Peyer's patch (tissue), 4 donors: ENCODE results near the gene C4orf50.

ENCODE experiments used
- POLR2A ChIP-seq, 2 donors: fragments of 450-650 bp; IDR thresholded peaks; one replicate each; pipeline ENCODE4 v1.5.1; 2017; ENCODE audit warnings: antibody characterized with exemption in 2 of 2, mild to moderate bottlenecking in 2 of 2, moderate library complexity in 2 of 2
- TF ChIP-seq, protein P1 (sequence below), 6 experiments: fragments of 450-650 bp in 4 of 6; fragments of 200-600 bp in 2 of 6; sonication (generic) in 1 of 6; IDR thresholded peaks; one replicate each; pipeline ENCODE4 v1.5.1; 2017 to 2019; ENCODE audit warnings: antibody characterized with exemption in 6 of 6, mild to moderate bottlenecking in 3 of 6, moderate library complexity in 1 of 6

DNA sequence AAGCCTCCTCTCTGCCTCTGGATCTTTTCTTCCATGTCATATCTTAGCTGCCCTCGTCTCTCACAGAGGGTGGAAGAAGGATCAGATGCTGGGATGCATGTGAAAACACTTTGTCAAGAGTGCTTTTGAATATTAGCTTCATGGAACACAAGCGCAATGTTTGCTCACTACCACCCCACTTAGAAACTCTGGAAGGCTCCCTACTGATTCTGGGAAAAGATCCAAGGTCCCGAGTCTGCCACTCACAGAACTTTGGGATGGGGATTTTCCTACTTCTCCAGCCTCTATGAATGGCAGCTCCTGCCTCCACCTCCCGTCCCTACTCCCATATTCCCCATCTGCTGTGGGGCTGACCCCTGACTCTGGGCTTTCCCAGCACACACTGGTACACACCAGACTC is 85.1 kb downstream of the C4orf50 start:
- TF ChIP-seq, protein P1, sequence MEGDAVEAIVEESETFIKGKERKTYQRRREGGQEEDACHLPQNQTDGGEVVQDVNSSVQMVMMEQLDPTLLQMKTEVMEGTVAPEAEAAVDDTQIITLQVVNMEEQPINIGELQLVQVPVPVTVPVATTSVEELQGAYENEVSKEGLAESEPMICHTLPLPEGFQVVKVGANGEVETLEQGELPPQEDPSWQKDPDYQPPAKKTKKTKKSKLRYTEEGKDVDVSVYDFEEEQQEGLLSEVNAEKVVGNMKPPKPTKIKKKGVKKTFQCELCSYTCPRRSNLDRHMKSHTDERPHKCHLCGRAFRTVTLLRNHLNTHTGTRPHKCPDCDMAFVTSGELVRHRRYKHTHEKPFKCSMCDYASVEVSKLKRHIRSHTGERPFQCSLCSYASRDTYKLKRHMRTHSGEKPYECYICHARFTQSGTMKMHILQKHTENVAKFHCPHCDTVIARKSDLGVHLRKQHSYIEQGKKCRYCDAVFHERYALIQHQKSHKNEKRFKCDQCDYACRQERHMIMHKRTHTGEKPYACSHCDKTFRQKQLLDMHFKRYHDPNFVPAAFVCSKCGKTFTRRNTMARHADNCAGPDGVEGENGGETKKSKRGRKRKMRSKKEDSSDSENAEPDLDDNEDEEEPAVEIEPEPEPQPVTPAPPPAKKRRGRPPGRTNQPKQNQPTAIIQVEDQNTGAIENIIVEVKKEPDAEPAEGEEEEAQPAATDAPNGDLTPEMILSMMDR (IDR thresholded peaks at IDR 0.05): no peak
- no peak for TF ChIP-seq POLR2A (IDR thresholded peaks at IDR 0.05)
